Psoas muscle (tissue), 8 donors: ENCODE measurements around the gene ABHD2. TPM values are rescaled to one million over a fixed set of nuclear protein-coding genes. Genes with fewer than 3 reads are reported as not detected.

ENCODE experiments used
- ATAC-seq, 4 donors: fragments of 200-7000 bp; cut with Tn5 transposase; one replicate each; pipeline ENCODE4 v1.9.1; 2020; ENCODE audit warnings: moderate library complexity in 3 of 4, mild to moderate bottlenecking in 2 of 4
- DNase-seq, 2 donors: peaks; one replicate each; pipeline ENCODE4 v3.0.0-alpha.2; 2020
- H3K27ac ChIP-seq: fragments of 200-600 bp; one replicate; pipeline ENCODE4 v1.8.0; 2022
- H3K27me3 ChIP-seq, 3 donors: fragments of 200-600 bp in 1 of 3; one replicate each; pipeline versions ENCODE4 v1.6.1 to v1.8.0; 2013 to 2022; ENCODE audit warnings: low read length in 2 of 3, mild to moderate bottlenecking in 2 of 3, moderate library complexity in 1 of 3; ENCODE audit not compliant: insufficient read depth in 3 of 3
- H3K36me3 ChIP-seq, 2 donors: fragments of 200-600 bp in 1 of 2; one replicate each; pipeline versions ENCODE4 v1.6.1 to v1.8.0; 2013 to 2022; ENCODE audit warnings: low read depth in 1 of 2, mild to moderate bottlenecking in 1 of 2, moderate library complexity in 1 of 2; ENCODE audit not compliant: insufficient read depth in 1 of 2
- H3K4me1 ChIP-seq: fragments of 200-600 bp; one replicate; pipeline ENCODE4 v1.8.0; 2022
- H3K4me3 ChIP-seq: fragments of 200-600 bp; one replicate; pipeline ENCODE4 v1.8.0; 2022; ENCODE audit warnings: mild to moderate bottlenecking
- H3K9me3 ChIP-seq: fragments of 200-600 bp; one replicate; pipeline ENCODE4 v1.8.0; 2022
- CTCF ChIP-seq: fragments of 200-600 bp; IDR thresholded peaks from one replicate; pipeline ENCODE4 v1.8.0; 2022; ENCODE audit warnings: antibody characterized with exemption
- WGBS, 3 donors: extraction: QIAGEN DNeasy Blood & Tissue Kit; methylation state at CpG; one replicate each; pipeline versions ENCODE4 v1.1.6 to v1.1.7; 2013; 5-methylcytosine and 5-hydroxymethylcytosine counted together
- intact Hi-C, 2 donors: fragments of 100-400 bp; cut with DNase I; formaldehyde crosslinking; loops; one replicate each; pipeline versions ENCODE4 v1.11.0 to v1.14.2; 2022
- polyA plus RNA-seq, 3 donors: library from polyadenylated mRNA; stranded (reverse); fragments of 200-250 nt; gene quantifications; one replicate each; pipeline ENCODE4 v1.2.3, GENCODE V29; 2013
- total RNA-seq, 4 donors: library from RNA; stranded (reverse); fragmentation: NEBNext Ultra II Directional in 2 of 4; extraction: Animal tissue kit (Norgen Biotek cat#: 25700) in 2 of 4; gene quantifications; one replicate each; pipeline versions ENCODE4 v1.2.1 to v1.2.4, GENCODE V29; 2021 to 2023
- donor health status: healthy with polysubstance abuse.
- donor health status: DM: no; HTN: no; CAD: no; lungs with moderate emphysema.
- donor health status: Bipolar disorder and iron deficiency.
- donor health status: healthy.
- donor health status: DM: yes; HTN: yes; CAD: no.
- donor health status: DM: no; HTN: no; CAD: no.
- donor health status: DM: no; HTN: no; CAD: no.
- donor health status: DM: yes; HTN: yes; CAD: no.

ABHD2 gene
- total and polyA plus RNA-seq, 7 donors, result 10.8 to 215 (median 66.1) TPM

GRCh38 chr15:89167267-89168176 is 79.3 kb downstream of the ABHD2 start:
- Histone ChIP-seq H3K27me3 (no peaks in the 10 kb centered on the region), H3K27ac (peak overlapping the region; percentile 84), H3K9me3 (no peaks in the 10 kb centered on the region), H3K36me3 (peaks cover 2 to 17% of the 10 kb centered on the region in 2 donors), H3K4me1 (peaks cover 58% of the 10 kb centered on the region), H3K4me3 (no peak overlapping the region)
- DNase-seq, result peak; percentile 46 to 71
- peak; percentile 86 to 89 (median 88) for ATAC-seq
- intact Hi-C loops, result loop anchor here in 1 of 2 donors (5.0 kb wide), 1 partner anchor 80 kb away; the partner anchor contains the start of gene ABHD2
- TF ChIP-seq CTCF, result no peak
- 23 to 35% (median 26%) methylated on average over 7 of the region's 7 CpGs for WGBS, 3 donors

- Histone ChIP-seq H3K27me3 (no peaks in the 10 kb centered on the region), H3K4me1 (peaks cover 49% of the 10 kb centered on the region), H3K9me3 (no peaks in the 10 kb centered on the region), H3K4me3 (no peak overlapping the region), H3K36me3 (peaks cover 2 to 24% of the 10 kb centered on the region in 2 donors), H3K27ac (peak overlapping the region; percentile 84)
- peak in 2 of 4 donors; percentile 16 for ATAC-seq
- TF ChIP-seq CTCF, result no peak
- intact Hi-C loops, result loop anchor here in 1 of 2 donors (5.0 kb wide), 1 partner anchor 81 kb away; the partner anchor contains the start of gene ABHD2
- DNase-seq, result no peak
These were observed 80.1 kb downstream of the ABHD2 start for GRCh38 chr15:89168316-89168833.

GRCh38 chr15:89170364-89170763 is 82.1 kb downstream of the ABHD2 start:
- Histone ChIP-seq H3K27me3 (no peaks in the 10 kb centered on the region), H3K9me3 (no peaks in the 10 kb centered on the region), H3K4me1 (peaks cover 35% of the 10 kb centered on the region), H3K4me3 (no peak overlapping the region), H3K36me3 (peaks cover 0 to 40% of the 10 kb centered on the region in 2 donors), H3K27ac (no peak overlapping the region)
- WGBS, 3 donors, result 92 to 100% (median 99%) methylated on average over 3 of the region's 3 CpGs
- DNase-seq (no peak), ATAC-seq (no peak)
- intact Hi-C loops, result loop anchor here (5.0 to 10.0 kb wide), 2 partner anchors 43 to 266 kb away; no protein-coding TSS in a partner anchor
- no peak for TF ChIP-seq CTCF

- ATAC-seq, result no peak
- Histone ChIP-seq H3K4me3 (no peak overlapping the region), H3K36me3 (peaks cover 0 to 50% of the 10 kb centered on the region in 2 donors), H3K27me3 (no peaks in the 10 kb centered on the region), H3K27ac (no peak overlapping the region), H3K4me1 (peaks cover 25% of the 10 kb centered on the region), H3K9me3 (no peaks in the 10 kb centered on the region)
- WGBS, 3 donors, result 65 to 69% (median 67%) methylated on average over 12 of the region's 12 CpGs
- intact Hi-C loops, result loop anchor here (5.0 to 10.0 kb wide), 2 partner anchors 44 to 267 kb away; no protein-coding TSS in a partner anchor
- peak; percentile 63 for TF ChIP-seq CTCF
- DNase-seq, result no peak
These were observed 83.1 kb downstream of the ABHD2 start for GRCh38 chr15:89171136-89172072.
